ENCODE data around the gene METTL6. TPM values are rescaled to one million over a fixed set of nuclear protein-coding genes. Genes with fewer than 3 reads are reported as not detected.

The METTL6 gene
- polyA plus RNA-seq, 1 donor (not counting 4 experiments of a cell fraction or from before 2014, with no cell fraction given), result 16.3 TPM

DNA sequence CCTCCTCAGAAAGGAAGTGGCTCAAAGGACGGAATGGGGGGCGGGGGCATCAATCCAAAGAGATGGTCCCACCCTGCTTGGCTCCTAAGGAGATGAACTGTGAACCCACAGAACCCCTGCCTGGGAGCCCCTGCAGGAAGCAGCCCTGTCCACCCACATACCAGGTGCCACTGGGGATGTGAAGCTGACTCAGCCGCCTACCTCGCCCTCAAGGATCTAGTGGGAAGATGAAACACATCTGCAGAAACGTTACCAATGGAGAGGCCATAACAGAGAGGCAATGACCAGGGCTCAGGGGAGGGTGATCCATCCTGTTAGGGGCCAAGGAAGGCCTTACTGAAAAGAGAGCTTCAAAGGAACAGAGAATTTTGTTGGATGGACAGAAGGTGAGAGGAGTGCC, 35.1 kb upstream of the METTL6 start:
- FAIRE-seq, result no peak
- H3K9me1 ChIP-seq (ENCODE audit: control insufficient read depth, extremely low read depth, insufficient read depth, low read length), result no peaks in the 10 kb centered on the region
- no peaks in the 10 kb centered on the region for H3K9me3 ChIP-seq (ENCODE audit: control insufficient read depth, low read depth, low read length)
- H3K27ac ChIP-seq (ENCODE audit: control insufficient read depth, insufficient read depth, low read length), result no peak overlapping the region
- no peak for DNase-seq (ENCODE audit: low read depth, low spot score)
- H3K4me2 ChIP-seq (ENCODE audit: control insufficient read depth, extremely low read depth, insufficient read depth, low read depth, low read length), result no peak overlapping the region
- dilution Hi-C loops (cut with MboI; ENCODE audit: extremely low pct_ligation_motif_present, low sequenced_read_pairs), result no loop called here
- no peak overlapping the region for H2AFZ ChIP-seq (ENCODE audit: control insufficient read depth, low read length)
- H3K36me3 ChIP-seq (ENCODE audit: control insufficient read depth in 2 of 2, extremely low read depth in 1 of 2, insufficient read depth in 2 of 2, low read length in 2 of 2), result no peaks in the 10 kb centered on the region
- H3K79me2 ChIP-seq (ENCODE audit: control insufficient read depth, insufficient read depth, low read length), result no peaks in the 10 kb centered on the region
- H3K9ac ChIP-seq (ENCODE audit: control insufficient read depth, extremely low read depth, insufficient read depth, low read length), result no peak overlapping the region
- TF ChIP-seq, protein P1, sequence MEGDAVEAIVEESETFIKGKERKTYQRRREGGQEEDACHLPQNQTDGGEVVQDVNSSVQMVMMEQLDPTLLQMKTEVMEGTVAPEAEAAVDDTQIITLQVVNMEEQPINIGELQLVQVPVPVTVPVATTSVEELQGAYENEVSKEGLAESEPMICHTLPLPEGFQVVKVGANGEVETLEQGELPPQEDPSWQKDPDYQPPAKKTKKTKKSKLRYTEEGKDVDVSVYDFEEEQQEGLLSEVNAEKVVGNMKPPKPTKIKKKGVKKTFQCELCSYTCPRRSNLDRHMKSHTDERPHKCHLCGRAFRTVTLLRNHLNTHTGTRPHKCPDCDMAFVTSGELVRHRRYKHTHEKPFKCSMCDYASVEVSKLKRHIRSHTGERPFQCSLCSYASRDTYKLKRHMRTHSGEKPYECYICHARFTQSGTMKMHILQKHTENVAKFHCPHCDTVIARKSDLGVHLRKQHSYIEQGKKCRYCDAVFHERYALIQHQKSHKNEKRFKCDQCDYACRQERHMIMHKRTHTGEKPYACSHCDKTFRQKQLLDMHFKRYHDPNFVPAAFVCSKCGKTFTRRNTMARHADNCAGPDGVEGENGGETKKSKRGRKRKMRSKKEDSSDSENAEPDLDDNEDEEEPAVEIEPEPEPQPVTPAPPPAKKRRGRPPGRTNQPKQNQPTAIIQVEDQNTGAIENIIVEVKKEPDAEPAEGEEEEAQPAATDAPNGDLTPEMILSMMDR (optimal IDR thresholded peaks at IDR 0.05 in 1 of 3, IDR thresholded peaks at IDR 0.05 in 1 of 3, conservative IDR thresholded peaks at IDR 0.05 in 1 of 3; ENCODE audit: extremely low read depth in 1 of 3, insufficient read depth in 2 of 3, low read length in 3 of 3), result no peak
- no peak for TF ChIP-seq EZH2 (IDR thresholded peaks at IDR 0.05; ENCODE audit: low read length)
- H3K4me3 ChIP-seq (ENCODE audit: control insufficient read depth in 2 of 3, extremely low read depth in 1 of 3, insufficient read depth in 2 of 3, low read depth in 1 of 3, low read length in 3 of 3), result no peak overlapping the region
- no peaks in the 10 kb centered on the region for H4K20me1 ChIP-seq (ENCODE audit: control insufficient read depth, extremely low read depth, insufficient read depth, low read length)
- H3K27me3 ChIP-seq (ENCODE audit: control insufficient read depth, extremely low read depth, insufficient read depth, low read length), result no peaks in the 10 kb centered on the region
- no peaks in the 10 kb centered on the region for H3K4me1 ChIP-seq (ENCODE audit: control insufficient read depth, extremely low read depth, insufficient read depth, low read length)

DNA sequence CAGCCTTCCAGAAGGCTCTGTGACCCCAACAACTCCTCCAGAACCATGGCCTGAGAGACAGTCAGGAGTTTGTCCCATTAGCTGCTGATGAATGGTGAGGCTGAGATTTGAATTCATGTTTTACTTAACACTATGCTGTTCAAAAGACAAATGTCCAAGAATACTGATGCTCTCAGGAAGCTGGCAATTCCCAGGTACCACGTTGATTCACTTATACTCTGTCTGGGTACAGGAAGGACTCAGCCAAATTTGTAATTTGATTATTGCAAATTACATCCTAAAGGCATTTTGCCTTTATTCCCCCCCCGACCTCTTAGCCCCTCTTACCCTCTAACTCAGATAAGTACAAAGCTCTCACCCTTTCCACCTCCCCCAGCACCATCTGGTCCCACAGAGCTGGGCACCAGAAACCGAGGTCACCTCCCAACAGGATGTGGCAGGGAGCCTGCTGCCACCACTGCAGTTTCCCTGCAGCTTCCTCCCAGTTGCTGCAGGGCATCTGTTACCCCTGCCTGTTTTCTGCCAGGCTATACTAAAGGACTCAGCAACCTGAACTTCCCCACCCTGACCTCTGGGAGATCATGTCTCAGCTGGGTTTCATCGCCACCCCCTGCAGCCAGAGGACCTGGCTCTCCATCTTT, 33.7 kb upstream of the METTL6 start:
- Histone ChIP-seq H3K27ac (ENCODE audit: control insufficient read depth, insufficient read depth, low read length) (no peak overlapping the region), H4K20me1 (ENCODE audit: control insufficient read depth, extremely low read depth, insufficient read depth, low read length) (no peaks in the 10 kb centered on the region), H3K9me1 (ENCODE audit: control insufficient read depth, extremely low read depth, insufficient read depth, low read length) (no peaks in the 10 kb centered on the region), H3K79me2 (ENCODE audit: control insufficient read depth, insufficient read depth, low read length) (no peaks in the 10 kb centered on the region), H2AFZ (ENCODE audit: control insufficient read depth, low read length) (no peak overlapping the region), H3K4me2 (ENCODE audit: control insufficient read depth, extremely low read depth, insufficient read depth, low read depth, low read length) (no peak overlapping the region), H3K9ac (ENCODE audit: control insufficient read depth, extremely low read depth, insufficient read depth, low read length) (no peak overlapping the region), H3K27me3 (ENCODE audit: control insufficient read depth, extremely low read depth, insufficient read depth, low read length) (no peaks in the 10 kb centered on the region), H3K4me1 (ENCODE audit: control insufficient read depth, extremely low read depth, insufficient read depth, low read length) (no peaks in the 10 kb centered on the region), H3K36me3 (ENCODE audit: control insufficient read depth in 2 of 2, extremely low read depth in 1 of 2, insufficient read depth in 2 of 2, low read length in 2 of 2) (no peaks in the 10 kb centered on the region), H3K9me3 (ENCODE audit: control insufficient read depth, low read depth, low read length) (no peaks in the 10 kb centered on the region), H3K4me3 (ENCODE audit: control insufficient read depth in 2 of 3, extremely low read depth in 1 of 3, insufficient read depth in 2 of 3, low read depth in 1 of 3, low read length in 3 of 3) (no peak overlapping the region)
- FAIRE-seq, result no peak
- dilution Hi-C loops (cut with MboI; ENCODE audit: extremely low pct_ligation_motif_present, low sequenced_read_pairs), result no loop called here
- DNase-seq (ENCODE audit: low read depth, low spot score), result no peak
- TF ChIP-seq, protein P1 (optimal IDR thresholded peaks at IDR 0.05 in 1 of 3, IDR thresholded peaks at IDR 0.05 in 1 of 3, conservative IDR thresholded peaks at IDR 0.05 in 1 of 3; ENCODE audit: extremely low read depth in 1 of 3, insufficient read depth in 2 of 3, low read length in 3 of 3), result no peak
- no peak for TF ChIP-seq EZH2 (IDR thresholded peaks at IDR 0.05; ENCODE audit: low read length)
